Activated naive CD4-positive, alpha-beta T cell treated with anti-CD3 and anti-CD28 coated beads, Interleukin-2, amount 50 U/mL, for 72 hours (primary cell): ENCODE results near the gene MCRS1. TPM values are rescaled to one million over a fixed set of nuclear protein-coding genes. Genes with fewer than 3 reads are reported as not detected.
A peak's percentile ranks its signal among the peaks of the same experiment; 100 is the strongest.
"Not testable (repeated sequence)": the region's sequence is repeated elsewhere in the genome, so short reads cannot be mapped to it uniquely, and the experiment has no call there.

Experiments
- ATAC-seq, 2 donors: fragments of 150-1000 bp; cut with Tn5 transposase; 2 replicates each; pipeline ENCODE4 v1.10.0; 2021; ENCODE audit warnings: mild to moderate bottlenecking in 2 of 2, moderate library complexity in 2 of 2
- DNase-seq, 2 donors: peaks; one replicate each; pipeline ENCODE4 v3.0.0; 2021 to 2022; ENCODE audit warnings: low spot score in 2 of 2
- H3K27ac Mint-ChIP-seq, 2 donors: one replicate each; pipeline ENCODE4 v1.8.0; 2022; ENCODE audit warnings: mild to moderate bottlenecking in 2 of 2, mixed read lengths in 2 of 2
- H3K36me3 Mint-ChIP-seq, 2 donors: one replicate each; pipeline ENCODE4 v1.8.0; 2022; ENCODE audit warnings: mixed read lengths in 2 of 2
- H3K9me3 Mint-ChIP-seq, 2 donors: one replicate each; pipeline ENCODE4 v1.8.0; 2022; ENCODE audit warnings: mixed read lengths in 2 of 2
- total RNA-seq, 2 donors: library from RNA; stranded (reverse); gene quantifications; one replicate each; pipeline ENCODE4 v1.2.3, GENCODE V29; 2022

Gene MCRS1
- total RNA-seq, 2 donors from 2014 or later = 62.8 to 70.5 TPM

DNA sequence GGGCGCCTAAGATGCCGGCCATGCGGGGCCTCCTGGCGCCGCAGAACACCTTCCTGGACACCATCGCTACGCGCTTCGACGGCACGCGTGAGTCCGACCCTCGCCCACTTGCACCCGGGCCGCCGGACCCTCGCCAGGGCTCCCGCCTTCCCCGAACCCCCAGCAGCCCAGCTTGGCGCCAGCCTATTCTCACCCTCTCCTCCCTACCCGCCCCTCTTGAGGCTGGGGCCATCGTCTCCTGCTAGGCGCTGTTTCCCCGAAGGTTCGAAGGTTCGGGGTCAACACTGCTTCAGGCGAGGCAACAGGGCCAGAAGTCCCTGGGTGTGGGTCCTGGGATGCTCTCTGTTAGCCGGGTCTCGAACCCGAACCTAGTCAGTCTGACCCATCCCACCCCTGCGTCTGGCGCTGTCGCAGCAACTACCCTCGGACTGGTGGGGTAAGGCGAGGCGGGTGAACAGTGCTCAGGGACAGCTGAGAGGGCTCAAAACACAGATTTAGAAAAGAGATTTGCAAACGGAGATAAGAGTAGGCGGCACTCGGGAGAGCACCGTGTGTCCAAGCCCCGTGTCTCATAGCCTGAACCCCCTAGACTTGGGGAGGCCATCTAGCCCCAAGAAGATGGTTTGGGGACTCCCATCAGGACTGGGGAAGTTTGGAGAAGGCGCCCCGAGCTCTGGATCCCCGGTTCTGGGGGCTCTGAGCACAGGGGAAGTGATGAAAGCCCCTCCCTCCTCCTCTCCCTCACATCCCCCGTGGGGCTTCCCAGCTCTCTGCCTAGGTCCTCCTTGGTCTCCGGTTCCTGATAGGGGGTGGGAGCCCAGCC lies 28.3 kb downstream of the MCRS1 start:
- Mint-ChIP-seq H3K27ac (no peak overlapping the region), H3K36me3 (no peaks in the 10 kb centered on the region), H3K9me3 (no peaks in the 10 kb centered on the region)
- ATAC-seq (no peak), DNase-seq (no peak)

DNA sequence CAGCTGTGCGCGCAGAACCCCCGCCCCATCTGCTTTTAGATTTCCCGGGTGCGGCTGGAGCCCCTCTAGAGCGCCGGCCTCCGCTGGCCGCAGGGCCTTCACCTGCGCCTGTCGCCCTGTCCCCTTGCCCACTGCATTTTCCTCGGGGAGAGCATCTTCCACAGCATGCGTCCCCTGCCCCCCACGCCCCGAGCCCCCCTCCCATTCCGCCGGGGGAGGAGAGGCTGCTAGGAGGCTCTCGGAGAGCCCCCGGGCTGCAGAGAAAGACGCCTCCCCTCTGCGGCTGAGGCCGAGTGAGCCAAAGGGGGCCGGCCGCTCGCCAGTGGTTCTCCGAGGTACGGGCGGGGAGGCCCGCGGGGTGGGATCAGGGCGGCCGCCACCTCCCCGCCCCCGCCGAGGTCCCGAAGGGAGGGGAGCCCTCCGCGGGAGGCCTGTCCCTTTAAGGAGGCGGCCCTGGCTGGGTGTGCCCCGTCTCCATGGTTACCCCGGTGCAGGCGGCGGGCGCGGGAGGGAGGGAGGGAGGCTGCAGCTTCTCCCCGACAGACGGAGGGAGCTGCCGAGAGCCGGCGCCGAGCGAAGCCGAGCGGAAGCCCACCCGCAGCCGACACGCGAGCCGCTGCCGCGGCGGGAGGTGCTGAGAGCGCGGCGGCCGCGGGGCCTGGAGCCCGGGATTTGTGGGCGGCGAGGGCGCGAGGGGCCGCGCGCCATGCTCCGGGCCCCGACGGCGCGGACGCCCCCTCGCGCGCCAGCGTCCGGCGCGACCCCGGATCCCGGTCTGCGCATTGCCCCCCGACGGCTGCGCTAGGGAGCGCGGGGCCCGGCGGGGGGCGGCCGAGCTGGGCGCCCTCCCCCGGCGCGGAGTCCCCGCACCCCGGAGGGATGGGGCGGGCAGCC lies 29.2 kb downstream of the MCRS1 start, which contains the start of gene KCNH3:
KCNH3 (plus strand) TSS at position 521 of the 894 bp plus-strand sequence. CDS start 387 bp downstream, outside the sequence.
- ATAC-seq (peak; percentile 81 to 88), DNase-seq (peak in 1 of 2 donors; percentile 76)
- Mint-ChIP-seq H3K36me3 (no peaks in the 10 kb centered on the region), H3K9me3 (no peaks in the 10 kb centered on the region), H3K27ac (no peak within 1 kb of the TSS)

DNA sequence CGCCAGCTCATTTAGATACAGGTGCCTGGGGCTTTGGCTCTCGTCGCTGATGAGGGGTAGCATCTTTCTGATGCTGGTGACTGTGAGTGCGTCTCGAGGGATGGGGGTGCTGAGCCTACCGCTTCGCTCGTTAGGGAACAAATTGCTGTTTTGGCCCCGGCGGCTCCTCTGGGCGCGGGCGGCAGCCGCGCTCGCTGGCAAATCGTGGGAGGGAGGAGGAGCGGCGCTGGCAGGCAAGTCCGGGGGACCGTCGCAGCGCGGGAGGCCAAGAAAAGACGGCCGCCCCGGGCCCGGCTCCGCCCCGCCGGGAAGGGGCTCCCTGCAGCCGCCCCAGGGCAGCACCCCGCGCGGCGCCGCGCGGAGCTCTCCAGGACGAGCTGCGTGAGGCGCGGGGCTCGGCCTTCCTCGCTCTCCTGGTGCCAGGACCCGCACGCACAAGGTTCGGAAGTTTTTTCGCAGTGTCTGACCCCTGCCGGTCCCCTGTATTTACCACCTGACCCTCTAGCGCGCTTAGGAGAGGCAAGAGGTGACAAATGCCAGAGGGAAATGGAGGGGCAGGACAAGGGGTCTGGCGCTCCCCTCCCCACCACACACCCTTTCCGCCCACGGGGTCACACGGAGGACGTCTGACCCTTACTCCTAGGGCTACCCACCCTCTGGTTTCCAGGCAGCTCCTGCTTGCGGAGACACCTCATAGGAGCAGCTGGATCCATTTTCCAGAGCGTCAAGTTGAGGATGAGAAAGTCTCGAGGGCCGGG lies 30.0 kb downstream of the MCRS1 start:
- no peaks in the 10 kb centered on the region for H3K9me3 Mint-ChIP-seq
- no peak for DNase-seq
- no peaks in the 10 kb centered on the region for H3K36me3 Mint-ChIP-seq
- H3K27ac Mint-ChIP-seq = no peak overlapping the region
- ATAC-seq = peak; percentile 21

DNA sequence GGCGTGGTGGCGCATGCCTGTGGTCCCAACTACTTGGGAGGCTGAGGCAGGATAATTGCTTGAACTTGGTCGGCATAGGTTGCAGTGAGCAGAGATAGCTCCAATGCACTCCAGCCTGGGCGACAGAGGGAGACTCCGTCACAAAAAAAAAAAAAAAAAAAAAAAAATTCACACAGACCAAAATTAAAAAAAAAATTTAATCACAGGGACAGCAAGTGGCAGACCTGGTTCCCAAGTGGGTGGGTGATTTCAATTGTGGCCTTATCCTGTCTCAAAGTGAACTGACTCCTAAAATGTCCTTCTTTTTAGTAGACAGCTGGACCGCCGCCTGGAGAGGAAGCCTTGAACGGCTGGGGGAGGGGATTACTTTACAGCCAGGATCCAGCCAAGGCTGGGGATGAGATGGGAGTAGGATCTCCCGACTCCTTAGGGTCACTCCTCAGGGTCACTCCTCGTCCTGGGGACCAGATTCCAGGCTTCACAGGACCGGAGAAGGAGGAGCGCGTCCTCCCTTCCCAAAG lies 30.7 kb downstream of the MCRS1 start:
- Mint-ChIP-seq H3K27ac (no peak overlapping the region), H3K36me3 (no peaks in the 10 kb centered on the region), H3K9me3 (no peaks in the 10 kb centered on the region)
- DNase-seq (no peak), ATAC-seq (no peak)

DNA sequence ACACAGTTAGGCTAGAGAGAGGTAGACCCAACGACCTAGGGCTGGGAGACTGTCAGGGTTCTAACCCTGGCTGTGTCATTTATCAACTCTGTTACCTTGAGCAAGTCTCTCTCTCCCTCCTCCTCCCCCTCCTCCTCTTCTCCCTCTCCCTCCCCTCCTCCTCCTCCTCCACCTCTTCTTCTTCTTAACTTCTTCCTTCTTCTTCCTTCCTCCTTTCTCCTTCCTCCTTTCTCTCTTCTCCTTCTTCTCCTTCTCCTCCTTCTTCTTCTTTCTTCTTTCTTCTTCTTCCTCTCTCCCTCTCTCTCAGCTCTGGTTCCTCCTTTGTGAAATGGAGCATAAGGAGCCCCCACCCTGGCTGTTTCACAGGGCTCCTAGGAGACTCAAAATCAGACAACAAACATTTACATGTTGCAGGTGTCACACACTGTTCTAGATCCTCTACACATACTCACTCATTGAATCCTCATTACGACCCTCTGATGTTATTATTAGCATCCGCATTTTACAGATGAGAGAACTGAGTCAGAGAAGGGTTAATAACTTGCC lies 31.3 kb downstream of the MCRS1 start:
- DNase-seq (no peak), ATAC-seq (no peak)
- H3K36me3 Mint-ChIP-seq = no peaks in the 10 kb centered on the region
- H3K9me3 Mint-ChIP-seq = no peaks in the 10 kb centered on the region
- H3K27ac Mint-ChIP-seq = no peak overlapping the region

DNA sequence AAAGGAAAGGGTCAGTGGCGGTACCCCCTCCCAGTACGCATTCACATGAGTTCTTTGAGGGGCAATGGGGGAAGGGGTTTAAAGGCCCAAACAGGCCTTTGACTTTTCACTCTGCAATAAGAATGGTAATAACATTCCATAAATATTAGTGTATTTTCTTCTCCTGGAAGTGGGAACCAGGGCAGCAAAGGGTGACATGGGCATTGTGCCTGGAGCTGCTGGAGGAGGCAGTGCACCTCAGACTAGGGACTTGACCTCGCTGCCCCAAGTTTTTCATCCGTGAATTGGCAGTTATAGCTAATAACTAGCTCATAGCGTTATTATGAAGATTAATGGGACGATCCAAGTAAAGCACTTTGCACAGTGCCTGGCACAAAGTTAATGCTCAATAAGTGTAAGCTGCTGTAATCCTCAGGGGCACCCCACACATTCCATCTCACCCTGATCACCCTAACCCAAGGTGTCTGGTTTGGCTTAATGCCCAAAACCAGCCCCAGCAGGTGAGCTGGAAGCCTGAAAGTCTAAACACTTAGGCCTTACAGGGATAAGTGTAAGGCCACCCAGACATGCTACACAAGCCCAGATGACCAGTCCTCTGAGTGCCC lies 31.9 kb downstream of the MCRS1 start:
- Mint-ChIP-seq H3K36me3 (no peaks in the 10 kb centered on the region), H3K9me3 (no peaks in the 10 kb centered on the region), H3K27ac (no peak overlapping the region)
- DNase-seq (no peak), ATAC-seq (no peak)

DNA sequence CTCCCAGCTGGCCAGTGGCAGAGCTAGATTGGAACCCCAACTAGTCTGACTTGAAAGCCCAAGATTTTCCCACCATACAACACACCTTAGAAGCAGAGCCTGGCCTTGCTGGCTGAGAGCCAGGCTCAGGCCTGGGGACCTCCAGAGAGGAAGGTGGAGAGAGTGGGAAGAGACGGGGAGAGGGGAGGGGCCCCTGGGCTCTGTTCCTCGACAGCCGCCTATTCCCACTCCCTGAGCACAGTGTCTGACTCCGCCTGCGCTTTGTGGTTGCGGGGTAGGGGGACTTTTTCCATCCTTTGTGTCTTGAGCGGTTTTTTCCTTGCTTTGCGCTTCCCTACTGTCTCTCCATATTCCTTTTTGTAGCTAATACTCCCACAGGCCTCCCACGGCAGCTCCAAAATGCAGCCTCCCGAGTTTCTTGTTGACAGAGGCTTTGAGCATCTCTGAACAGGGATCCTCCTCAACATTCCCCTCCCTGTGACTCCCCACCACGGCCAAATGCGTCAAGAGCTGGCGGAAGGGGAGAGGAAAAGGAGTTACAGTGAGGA lies 33.1 kb downstream of the MCRS1 start:
- Mint-ChIP-seq H3K27ac (no peak overlapping the region), H3K36me3 (no peaks in the 10 kb centered on the region), H3K9me3 (no peaks in the 10 kb centered on the region)
- DNase-seq = no peak
- no peak for ATAC-seq

DNA sequence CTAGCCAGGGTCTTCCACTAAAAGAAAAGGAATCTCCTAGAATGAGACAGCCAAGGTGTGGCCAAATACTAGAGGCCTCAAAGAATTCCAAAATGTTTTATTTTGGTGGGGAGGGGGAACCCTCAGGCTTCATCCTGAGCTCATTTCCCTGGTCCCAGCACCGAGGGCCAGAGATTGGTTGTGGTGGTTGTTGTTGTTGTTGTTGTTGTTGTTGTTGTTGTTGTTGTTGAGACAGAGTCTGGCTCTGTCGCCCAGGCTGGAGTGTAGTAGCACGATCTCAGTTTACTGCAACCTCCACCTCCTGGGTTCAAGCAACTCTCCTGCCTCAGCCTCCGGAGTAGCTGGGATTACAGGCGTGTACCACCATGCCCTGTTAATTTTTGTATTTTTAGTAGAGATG lies 33.8 kb downstream of the MCRS1 start:
- H3K27ac Mint-ChIP-seq, H3K36me3 Mint-ChIP-seq, DNase-seq, H3K9me3 Mint-ChIP-seq, ATAC-seq: not testable (repeated sequence)

DNA sequence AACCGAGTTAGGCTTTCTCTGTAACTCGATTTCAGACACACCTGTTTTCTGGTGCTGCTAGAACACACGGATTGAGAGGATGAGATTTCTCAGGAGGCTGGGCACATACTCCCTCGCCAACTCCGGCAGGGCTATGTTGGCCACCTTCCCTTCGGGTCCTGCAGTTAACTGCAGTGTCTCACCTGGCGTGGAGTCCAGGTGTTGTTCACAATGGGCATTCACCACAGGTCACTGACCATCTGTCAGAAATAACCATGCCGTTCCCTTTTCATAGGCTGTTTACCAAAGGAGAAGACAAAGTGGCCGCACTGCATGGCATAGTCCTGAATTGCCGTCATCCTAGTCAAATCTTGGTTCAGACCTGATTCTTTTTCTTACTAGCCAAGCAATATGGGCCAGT lies 34.6 kb downstream of the MCRS1 start:
- Mint-ChIP-seq H3K9me3 (no peaks in the 10 kb centered on the region), H3K27ac (no peak overlapping the region), H3K36me3 (no peaks in the 10 kb centered on the region)
- ATAC-seq (no peak), DNase-seq (no peak)

DNA sequence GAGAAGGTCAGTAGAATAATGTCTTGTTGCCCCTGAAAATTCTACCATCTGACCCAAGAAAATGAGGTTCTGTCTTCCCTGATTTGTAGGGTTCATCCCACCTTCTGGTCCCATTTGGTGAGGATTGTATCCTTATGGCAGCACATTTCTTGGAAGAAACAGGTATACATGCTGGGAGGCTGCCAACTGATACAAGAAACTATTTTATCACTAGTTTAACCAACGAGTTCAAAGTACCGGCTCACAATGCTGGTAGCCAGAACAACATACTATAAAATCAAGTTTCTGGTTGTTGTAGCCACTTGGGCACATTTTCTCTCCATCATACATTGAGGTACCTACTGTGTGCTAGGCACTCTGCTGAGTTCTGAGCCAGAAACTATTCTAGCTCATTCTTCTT lies 36.2 kb downstream of the MCRS1 start:
- Mint-ChIP-seq H3K36me3 (no peaks in the 10 kb centered on the region), H3K9me3 (no peaks in the 10 kb centered on the region), H3K27ac (no peak overlapping the region)
- ATAC-seq (no peak), DNase-seq (no peak)

DNA sequence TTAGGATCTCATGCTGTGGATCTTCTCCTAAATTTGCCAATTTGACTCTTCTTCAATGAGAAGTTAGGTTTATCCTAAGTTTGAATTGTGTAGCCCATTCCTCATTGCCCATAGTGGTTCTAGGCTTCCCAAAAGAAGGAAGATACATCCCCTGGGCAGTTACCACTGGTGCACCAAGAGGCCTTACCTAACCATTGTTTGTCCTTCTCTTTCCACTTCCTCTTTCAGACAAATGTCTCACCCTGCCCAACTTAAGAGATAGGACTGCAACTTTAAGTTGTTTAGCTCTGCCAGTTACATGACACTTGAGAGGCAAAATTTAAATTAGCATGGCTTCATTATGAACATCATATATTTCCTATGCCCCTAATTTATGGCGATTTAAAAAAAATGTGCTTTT lies 38.5 kb downstream of the MCRS1 start:
- Mint-ChIP-seq H3K9me3 (no peaks in the 10 kb centered on the region), H3K36me3 (peaks cover 0 to 5% of the 10 kb centered on the region in 2 donors), H3K27ac (no peak overlapping the region)
- ATAC-seq (no peak), DNase-seq (no peak)

DNA sequence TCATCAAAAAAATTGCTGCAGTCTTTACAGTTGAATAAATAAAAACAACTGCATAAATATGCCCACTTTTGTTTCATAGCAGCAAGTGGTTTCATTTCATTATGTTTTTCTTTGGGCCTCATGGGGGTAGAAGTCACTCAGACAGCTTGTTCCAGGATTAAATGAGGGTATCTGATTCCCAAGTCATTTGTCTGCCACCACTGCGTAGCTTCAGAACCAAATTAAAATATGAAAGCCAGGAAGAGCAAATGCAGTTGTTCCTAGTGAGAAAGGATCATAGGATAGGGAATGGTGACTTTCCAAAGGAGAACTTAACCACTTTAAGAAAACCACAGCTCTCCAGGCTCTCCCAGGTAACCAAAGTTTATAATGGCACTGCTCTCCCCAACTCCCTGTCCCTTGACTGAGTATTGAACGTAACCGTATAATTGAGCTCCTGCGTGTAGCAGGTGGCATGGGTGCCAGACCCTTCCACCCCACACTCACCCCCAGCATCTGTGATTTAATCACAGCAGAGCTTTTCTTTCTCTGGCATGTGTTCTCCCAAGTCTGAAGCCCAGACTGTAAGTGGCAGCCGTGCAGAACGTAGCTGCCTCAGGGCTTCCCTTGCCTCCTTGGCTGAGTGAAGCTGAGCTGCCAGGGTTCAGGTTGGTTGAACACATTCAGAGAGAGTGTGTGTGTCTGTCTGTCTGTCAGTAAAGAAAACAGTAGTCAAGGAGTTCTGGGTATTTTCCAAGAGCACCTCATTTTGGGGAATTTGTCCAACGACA lies 40.4 kb downstream of the MCRS1 start:
- H3K27ac Mint-ChIP-seq = no peak overlapping the region
- no peak for DNase-seq
- ATAC-seq = no peak
- no peaks in the 10 kb centered on the region for H3K9me3 Mint-ChIP-seq
- peaks cover 0 to 5% of the 10 kb centered on the region in 2 donors for H3K36me3 Mint-ChIP-seq

DNA sequence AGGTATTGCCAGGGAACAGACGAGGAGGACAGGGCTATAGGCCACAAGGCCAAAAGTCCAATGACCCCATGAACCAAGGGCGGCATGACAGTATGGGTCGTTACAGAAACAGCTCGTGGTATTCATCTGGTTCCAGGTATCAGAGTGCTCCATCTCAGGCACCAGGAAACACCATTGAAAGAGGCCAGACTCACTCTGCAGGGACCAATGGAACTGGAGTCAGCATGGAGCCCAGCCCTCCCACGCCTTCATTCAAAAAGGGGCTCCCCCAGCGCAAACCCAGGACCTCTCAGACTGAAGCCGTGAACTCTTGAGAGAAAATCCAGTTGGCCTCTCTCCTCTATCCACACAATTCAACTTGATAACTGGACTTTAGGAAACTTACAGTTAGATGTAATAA lies 42.0 kb downstream of the MCRS1 start:
- ATAC-seq = no peak
- Mint-ChIP-seq H3K27ac (no peak overlapping the region), H3K36me3 (peaks cover 0 to 5% of the 10 kb centered on the region in 2 donors), H3K9me3 (no peaks in the 10 kb centered on the region)
- DNase-seq = no peak

DNA sequence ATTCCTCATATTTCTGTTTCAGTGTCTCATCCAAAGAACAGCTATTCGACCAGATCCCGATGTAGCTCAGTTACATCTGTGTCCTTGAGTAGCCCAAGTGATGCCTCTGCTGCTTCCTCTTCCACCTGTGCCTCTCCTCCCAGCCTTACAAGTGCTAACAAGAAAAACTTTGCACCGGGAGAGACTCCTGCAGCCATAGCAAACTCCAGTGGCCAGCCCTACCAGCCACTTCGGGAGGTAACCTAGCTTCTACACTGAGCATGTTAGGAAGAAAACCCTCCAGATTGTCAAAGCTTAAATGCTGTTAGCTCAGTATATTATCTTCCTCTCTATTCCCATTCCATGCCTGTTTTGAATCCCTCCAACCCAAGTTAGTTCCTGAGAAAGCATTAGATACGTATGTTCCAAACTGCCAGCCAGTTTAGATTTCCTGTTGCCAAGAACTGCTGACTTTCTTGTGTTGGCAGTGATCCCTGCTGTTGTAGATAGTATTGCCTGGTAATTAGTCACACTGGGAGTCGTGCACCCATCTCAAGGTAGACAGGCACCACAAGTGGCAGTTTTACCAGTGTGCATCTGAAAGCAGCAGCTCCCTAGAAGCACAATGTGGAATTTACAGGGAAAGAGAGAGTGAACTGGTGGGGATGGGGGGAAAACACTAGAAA lies 43.1 kb downstream of the MCRS1 start:
- ATAC-seq = no peak
- Mint-ChIP-seq H3K9me3 (no peaks in the 10 kb centered on the region), H3K27ac (no peak overlapping the region), H3K36me3 (peaks cover 5% of the 10 kb centered on the region in 2 donors)
- no peak for DNase-seq

DNA sequence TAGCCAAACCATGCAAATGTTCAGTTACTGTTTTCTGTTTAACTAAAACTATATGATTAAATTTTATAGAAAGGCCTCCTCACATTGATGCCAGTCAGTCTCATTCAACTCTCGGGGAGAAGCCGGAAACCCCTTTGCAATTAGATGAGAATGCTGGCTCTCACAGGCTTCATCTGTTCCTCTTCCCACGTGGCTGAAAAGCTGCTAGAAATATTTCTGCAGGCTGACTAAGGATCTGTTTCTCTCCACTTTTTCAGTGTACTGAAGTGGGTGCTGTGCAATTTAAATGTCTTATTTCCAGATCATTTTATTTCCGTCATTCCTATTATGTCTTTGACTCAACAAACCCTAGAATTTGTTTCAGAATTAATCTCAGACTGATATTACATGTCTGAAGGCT lies 46.6 kb downstream of the MCRS1 start:
- Mint-ChIP-seq H3K9me3 (no peaks in the 10 kb centered on the region), H3K27ac (no peak overlapping the region)
- no peak for DNase-seq

More for the DNA sequence above, 46.6 kb downstream of the MCRS1 start:
- ATAC-seq = no peak
- peaks cover 5% of the 10 kb centered on the region in 2 donors for H3K36me3 Mint-ChIP-seq
